GM15510 (cell line): ENCODE measurements around the gene NUP93.

Experiments
- POLR2A ChIP-seq: IDR thresholded peaks from 3 replicates; pipeline ENCODE4 v1.6.1; 2011; ENCODE audit warnings: borderline replicate concordance; ENCODE audit not compliant: insufficient read length; ENCODE audit errors: extremely low read depth

The NUP93 gene

DNA sequence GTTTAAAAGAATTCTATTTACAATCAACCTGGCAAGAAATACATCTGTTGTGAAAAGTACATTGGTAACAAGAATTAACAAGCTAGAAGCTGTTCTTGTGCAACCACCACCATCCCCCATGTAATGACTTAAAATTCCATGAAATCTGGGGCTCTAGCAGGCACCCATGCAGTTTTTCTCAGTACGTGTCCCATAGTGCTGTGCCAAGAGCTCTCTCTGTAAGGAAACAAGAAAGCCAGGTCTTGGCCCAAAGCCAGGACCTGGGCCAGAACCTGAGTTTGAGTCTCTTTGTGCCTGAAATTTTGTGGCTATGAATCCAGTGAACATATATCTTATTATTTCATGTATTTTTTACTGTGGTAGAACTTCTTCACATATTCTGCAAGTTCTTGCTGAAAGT lies 46.6 kb downstream of the NUP93 start:
- no peak for TF ChIP-seq POLR2A

DNA sequence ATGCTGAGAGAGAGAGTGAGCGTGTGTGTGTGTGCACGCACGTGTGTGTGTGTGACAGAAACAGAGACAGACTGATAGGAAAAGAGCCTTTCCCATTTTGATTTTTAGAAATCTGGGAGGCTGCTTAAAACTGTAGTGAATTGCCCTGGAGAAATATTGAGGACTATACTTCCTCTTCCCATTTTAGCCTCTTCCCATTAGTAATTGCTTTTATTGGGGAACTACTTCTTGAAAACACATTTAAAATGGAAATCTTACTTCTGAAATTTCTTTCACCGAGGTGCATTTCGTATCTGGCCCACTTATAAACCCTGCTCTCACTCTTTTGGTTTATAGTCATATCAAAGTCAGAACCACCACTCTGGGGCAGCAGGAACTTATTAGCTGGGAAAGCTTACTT lies 47.1 kb downstream of the NUP93 start:
- TF ChIP-seq POLR2A = no peak

DNA sequence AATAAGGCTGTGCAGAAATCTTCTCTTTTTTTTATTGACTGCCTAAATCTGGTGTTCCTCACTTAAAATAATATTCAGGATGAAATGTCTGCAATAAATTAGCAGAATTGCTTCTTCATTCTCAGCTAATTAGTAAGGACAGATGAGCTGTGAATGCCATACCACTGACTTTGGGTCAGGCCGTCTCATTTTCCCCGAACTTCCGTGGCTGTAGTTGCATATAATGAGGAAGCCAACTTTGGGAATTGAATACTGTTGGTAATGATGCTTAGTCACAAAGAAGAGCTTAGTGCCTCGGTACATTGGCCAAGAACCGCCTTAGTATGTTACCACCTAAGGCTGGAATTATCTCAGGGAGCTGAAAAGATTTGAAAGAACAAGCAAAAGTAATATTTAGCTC lies 47.6 kb downstream of the NUP93 start:
- no peak for TF ChIP-seq POLR2A

DNA sequence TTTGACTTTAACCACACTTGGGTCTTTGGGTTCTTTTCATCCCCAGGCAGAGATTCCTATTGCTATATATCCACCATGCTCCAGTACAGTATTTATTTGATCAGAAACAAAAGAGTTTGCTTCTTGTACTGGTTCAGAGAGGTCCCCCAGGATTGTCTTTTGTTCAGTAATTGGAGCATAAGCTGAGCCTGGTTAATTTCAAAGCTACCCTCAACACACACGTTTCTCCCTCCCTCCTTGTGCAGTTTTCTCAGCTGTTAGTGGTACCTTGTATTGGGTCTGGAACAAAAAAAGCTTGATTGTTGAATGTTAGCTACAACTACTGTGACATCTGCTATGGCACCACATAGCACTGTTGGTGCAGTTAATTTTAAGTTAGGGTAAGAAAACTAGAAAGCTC lies 50.0 kb downstream of the NUP93 start:
- TF ChIP-seq POLR2A = no peak

DNA sequence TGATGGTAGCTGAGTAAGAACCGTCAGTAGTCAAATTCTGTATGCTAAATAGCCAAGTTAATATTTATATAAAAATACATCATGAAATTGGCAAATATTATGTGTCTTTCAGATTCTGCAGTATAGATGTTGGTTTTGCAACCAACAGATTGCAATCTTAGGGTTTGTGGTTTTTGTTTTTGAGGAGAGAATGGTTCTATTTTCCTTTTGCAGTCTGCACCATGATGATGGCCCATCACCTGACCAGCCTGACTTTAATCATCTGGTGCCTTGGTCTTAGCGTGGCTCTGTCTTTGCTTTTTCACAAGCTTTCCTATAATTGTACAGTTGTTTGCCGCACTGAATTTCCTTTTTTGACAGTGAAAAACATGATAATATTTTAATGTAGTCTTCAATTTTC lies 50.7 kb downstream of the NUP93 start:
- no peak for TF ChIP-seq POLR2A

DNA sequence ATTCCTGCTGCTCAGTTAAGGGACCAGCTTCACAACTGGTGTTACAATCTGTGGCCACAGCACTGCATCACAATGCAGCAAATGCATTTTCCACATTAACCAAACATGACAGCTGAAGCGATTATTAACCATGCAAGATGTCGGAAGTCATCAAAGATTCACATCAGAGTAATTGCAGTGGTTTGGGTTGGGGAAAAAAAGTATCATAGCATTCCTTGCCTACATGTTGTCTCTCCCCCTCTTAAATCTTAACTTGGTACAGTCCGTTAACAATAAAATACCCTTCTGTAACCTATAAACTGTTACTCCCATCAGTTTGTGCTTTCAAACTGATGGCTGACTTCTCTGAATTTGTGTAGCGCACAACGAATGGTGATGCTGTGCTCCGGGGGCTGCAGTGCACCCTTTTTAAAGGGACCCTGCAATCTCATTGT lies 51.6 kb downstream of the NUP93 start:
- TF ChIP-seq POLR2A = no peak

DNA sequence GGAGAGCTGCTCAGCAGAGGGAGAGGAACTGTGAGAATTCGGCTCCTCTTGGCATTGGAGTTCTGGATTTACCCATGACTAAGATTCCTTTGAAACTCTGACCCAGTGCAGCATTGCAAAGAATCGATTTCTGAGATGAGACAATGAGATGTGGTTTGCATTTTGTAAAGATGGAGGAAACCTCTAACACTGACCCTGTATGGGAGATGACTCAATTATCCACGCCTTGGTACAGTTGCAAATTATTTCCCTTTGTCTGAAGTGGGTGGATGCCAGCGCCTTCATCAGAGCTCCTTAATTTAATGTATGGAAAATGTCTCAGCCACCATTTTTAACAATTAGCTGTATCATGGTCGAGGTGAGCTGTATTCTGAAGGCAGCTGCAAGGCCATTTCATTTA lies 53.4 kb downstream of the NUP93 start:
- no peak for TF ChIP-seq POLR2A

DNA sequence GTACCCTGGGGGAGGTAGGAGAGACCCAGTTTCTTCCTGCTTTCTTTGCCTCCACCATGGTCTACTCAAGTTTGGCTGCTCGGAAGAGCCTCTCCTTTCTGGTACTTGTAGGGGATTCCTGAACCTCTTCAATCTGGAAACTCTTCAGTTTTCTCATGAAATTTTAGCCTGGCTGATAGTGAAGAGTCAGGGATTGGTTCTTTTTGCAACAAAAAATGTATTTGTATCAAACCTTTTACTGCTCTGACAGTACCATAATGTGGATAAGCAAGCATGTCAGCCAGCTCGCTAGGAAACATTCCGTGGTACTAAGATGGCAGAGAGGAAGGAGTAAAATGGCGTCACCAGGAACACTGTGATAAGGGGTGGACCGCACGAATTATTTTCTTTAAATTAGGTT lies 55.4 kb downstream of the NUP93 start:
- no peak for TF ChIP-seq POLR2A

DNA sequence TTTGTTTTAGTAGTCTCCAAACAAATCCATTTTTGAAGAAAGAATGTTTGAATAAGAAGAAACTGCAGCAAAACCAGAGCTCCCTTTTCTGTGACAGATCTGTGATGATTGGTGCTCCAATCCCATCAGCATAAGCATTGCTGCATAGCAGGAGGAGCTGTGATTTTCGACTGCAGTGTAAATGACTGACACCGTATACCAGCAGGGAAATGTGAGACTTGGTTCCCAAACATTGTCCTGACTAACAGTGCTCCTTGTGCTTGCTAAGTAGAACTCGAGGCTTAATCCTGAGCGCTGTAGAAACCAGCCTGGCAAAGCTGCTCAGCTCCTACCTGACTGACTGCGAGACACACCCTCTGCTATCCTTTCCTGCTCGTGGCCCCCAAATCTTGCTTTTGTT lies 57.2 kb downstream of the NUP93 start:
- no peak for TF ChIP-seq POLR2A

DNA sequence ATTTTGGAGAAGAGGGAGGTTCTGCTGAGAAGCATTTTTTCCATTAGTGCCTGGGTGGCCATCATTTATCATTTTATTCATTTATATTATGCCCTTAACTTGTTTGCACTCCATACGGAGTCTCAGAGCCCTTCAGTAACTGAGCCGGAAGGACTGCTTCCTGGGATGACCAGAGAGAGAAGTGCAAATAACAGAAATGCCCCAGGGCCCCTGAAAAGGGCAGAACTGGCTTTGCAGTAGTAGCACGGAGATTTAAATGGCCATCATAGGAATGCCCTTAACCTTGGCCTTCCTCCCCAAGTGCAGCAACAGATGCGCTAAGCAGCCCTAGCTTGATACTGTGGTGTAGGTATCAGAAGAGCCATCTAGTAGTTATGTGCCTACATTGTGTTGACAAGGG lies 58.5 kb downstream of the NUP93 start:
- TF ChIP-seq POLR2A = no peak

DNA sequence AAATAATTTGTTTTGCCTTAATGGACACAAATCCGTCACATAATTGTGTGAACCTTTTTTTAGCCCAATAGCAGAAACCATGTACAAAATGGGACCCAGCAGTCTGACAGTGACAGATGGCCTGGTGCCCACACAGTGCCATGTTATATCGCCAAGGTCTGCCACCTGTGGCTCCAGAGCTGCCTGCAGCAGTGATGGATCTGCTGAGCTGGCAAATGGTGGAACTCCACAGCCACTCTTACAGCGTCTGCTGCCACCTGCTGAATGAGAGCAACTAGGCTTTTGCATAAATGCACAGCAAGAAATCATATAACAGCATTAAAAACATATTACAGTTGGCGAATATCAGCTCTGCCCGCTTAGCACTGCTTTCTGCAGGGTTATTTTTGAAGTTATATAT lies 59.4 kb downstream of the NUP93 start:
- TF ChIP-seq POLR2A = no peak

DNA sequence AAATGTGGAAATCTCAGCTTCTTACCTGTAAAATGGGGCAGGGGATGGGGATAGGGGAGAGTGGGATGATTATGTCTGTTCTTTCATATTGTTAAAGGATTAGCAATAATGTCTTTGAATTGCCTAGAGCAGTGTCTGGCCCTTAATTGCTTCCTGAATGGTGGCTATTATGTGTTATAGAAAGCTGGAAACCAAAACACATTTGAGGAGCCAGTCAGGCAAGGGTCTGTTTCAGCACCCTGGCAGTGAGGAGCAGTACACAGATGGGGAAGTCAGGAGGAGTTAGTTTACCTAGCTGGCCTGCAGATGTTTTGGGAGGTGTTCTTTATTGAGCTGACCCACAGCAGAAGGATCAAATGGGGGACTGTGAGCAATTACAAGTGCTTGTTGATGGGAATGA lies 63.0 kb downstream of the NUP93 start:
- no peak for TF ChIP-seq POLR2A

DNA sequence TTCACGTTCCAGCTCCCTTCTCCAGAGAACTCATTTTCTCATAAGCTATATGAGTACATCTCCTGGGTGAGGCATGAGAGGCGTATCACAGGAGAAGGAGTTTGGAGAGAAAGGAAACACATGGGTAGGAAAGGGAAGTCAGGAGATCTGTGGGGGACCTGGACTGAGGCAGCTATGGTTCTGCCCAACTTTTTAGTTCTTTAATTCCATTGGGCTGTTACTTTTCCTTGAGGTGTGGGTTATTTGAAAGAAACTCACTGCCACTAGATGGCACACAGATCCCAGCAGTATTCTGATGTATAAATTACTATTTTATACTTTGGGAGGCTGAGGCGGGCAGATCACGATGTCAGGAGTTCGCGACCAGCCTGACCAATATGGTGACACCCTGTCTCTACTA lies 63.6 kb downstream of the NUP93 start:
- no peak for TF ChIP-seq POLR2A

DNA sequence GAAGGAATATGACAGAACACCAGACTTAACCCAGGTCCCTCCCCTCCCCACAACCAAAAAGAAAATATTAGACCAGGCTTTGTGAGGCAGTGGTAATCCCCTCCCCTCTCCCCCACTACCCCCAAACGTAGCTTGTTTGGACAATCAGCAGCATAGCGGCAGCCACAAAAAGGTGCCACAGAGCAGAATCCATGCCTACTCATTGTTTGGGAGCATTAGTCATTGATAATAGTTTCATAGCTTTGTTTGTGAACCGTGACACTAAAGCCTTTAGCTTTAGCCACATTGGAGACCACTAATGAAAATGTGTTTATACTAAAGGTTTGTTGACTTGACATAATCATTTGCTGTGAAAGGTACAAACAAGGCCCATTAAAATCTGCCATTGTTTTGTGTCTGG lies 65.1 kb downstream of the NUP93 start:
- TF ChIP-seq POLR2A = no peak

DNA sequence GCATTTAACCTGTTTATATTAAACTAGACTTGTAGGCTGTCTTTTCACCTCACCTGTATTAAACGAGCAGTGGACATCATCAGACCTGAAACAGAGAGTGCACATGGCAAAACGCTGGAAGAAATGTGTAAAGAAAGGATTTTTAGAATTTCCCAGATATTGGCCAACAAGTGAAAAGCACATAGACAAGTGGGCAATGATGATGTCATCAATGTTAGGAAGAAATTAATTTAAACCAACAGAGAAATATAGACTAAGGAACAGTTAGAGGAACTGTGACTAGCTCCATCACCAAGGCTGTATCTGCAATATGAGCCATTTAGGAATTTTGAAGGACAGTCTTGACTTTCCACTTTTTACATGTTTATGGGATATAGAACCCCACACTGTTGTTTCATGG lies 67.9 kb downstream of the NUP93 start:
- no peak for TF ChIP-seq POLR2A

DNA sequence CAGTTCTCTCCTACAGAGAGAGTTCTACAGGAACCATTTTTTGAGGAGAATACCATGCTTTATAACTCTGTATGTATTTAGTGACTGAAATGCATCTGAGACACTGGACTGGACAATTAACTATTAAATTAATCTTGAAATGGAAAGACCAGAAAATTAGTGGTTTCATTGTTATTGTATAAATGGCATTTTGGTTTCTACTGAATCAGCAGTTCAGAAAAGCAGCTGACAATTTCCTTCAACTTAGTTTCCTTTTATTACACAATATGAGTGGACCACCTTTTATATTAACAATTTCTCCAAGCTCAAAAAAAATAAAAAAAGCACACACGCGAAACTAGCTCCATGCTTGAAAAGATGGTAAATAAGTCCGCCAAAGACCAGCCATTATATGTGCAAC lies 69.0 kb downstream of the NUP93 start:
- no peak for TF ChIP-seq POLR2A

DNA sequence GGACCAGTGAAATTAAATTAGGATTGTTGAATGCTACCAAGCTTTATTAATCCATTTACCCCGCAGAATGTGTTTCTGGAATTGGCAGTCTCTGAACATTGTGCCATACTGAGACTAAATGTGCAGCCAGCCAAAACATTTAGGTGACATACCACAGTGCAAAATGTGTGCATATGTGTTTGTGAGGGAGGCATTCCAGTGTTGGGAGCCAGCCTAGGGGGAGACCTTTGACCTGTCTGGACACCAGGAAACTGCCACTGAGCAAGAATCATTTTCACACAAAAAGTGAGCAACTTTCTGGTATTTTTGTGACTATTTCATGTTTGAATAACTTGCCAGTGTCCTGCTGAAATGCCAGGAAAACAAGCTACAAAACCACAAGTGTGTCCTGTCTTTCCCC lies 70.4 kb downstream of the NUP93 start:
- no peak for TF ChIP-seq POLR2A

DNA sequence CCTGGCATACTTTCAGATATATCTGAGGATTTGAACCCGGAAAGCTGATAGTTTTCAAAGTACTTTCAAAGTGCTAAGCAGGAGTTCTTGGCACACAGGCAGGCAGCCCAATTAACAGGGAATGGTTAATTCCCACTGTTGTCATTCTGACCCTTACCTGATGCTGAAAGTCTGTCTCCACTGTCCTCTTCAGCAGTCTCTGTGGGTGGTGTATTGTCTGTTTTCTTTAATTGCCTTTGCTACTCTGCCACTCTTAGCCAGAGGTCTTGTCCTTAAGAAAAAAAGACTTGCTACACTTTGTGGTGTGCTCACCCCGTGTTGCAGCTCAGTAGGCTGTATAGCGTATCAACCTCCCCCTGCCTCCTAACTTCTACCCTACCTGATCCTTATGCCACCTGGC lies 71.8 kb downstream of the NUP93 start:
- no peak for TF ChIP-seq POLR2A

DNA sequence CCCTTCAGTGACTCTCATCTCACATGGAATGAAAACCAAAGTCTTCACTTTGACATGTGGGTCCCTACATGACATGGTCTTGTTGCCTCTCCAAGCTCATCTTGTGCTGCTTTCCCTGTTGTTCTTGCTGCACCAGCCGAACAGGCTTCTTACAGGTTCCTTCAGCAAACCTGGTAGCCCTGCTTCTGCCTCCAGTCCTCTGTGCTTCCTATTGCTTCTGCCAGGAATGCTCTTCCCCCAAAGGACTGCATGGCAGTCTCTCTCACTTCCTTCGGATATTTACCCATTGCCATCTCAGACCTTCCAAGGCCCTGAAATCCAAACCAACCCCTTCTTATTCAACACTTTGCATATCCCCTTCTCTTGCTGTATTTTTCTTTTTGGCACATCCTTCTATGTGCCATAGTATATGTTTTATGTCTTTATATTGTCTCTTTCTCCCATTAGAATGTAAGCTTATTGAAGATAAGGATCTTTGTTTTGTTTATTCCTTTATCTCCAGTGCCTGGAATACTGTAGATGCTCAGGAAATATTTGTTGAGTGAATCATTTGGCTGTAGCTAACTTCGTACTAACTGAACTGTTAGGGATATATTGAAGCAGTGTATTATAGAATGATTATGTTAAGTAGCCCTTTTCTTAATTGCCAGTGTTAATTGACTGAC lies 77.2 kb downstream of the NUP93 start:
- TF ChIP-seq POLR2A = no peak
